Activated CD8-positive, alpha-beta T cell treated with anti-CD3 and anti-CD28 coated beads for 36 hours (primary cell): ENCODE measurements around the gene CHST8. TPM values are rescaled to one million over a fixed set of nuclear protein-coding genes. Genes with fewer than 3 reads are reported as not detected.
A peak's percentile ranks its signal among the peaks of the same experiment; 100 is the strongest.

Experiments
- ATAC-seq: fragments of 200-7000 bp; cut with Tn5 transposase; one replicate; pipeline ENCODE4 v1.10.0; 2021; ENCODE audit warnings: mild to moderate bottlenecking, moderate library complexity
- CTCF ChIA-PET: fragments of 350-600 bp; sonication (Branson Sonifier 250); formaldehyde crosslinking; loops from one replicate; lab custom pipeline; 2021; ENCODE audit warnings: antibody characterized with exemption; lab: Charles Lee
- POLR2A ChIA-PET: fragments of 350-600 bp; sonication (Branson Sonifier 250); formaldehyde crosslinking; loops from one replicate; lab custom pipeline; 2021; ENCODE audit warnings: antibody characterized with exemption; lab: Charles Lee
- DNase-seq: peaks from one replicate; pipeline ENCODE4 v3.0.0-alpha.2; 2020
- H3K27ac Mint-ChIP-seq: one replicate; pipeline ENCODE4 v1.8.0; 2021; ENCODE audit warnings: mild to moderate bottlenecking, mixed read lengths
- H3K27me3 Mint-ChIP-seq: one replicate; pipeline ENCODE4 v1.8.0; 2021; ENCODE audit warnings: mixed read lengths
- H3K36me3 Mint-ChIP-seq: one replicate; pipeline ENCODE4 v1.8.0; 2021; ENCODE audit warnings: low read depth, mixed read lengths
- H3K4me1 Mint-ChIP-seq: one replicate; pipeline ENCODE4 v1.8.0; 2021; ENCODE audit warnings: low read depth, mixed read lengths
- H3K4me3 Mint-ChIP-seq: one replicate; pipeline ENCODE4 v1.8.0; 2021; ENCODE audit warnings: mild to moderate bottlenecking, moderate library complexity, mixed read lengths
- H3K9me3 Mint-ChIP-seq: one replicate; pipeline ENCODE4 v1.8.0; 2021; ENCODE audit warnings: mixed read lengths
- CTCF ChIP-seq: fragments of 200-600 bp; IDR thresholded peaks from one replicate; pipeline ENCODE4 v1.8.0; 2022; ENCODE audit warnings: antibody characterized with exemption, mild to moderate bottlenecking
- intact Hi-C: fragments of 100-400 bp; cut with micrococcal nuclease; formaldehyde crosslinking; loops from one replicate; pipeline ENCODE4 v1.10.0; 2022
- total RNA-seq, 2 experiments: library from RNA; stranded (reverse); gene quantifications; one replicate each; pipeline ENCODE4 v1.2.3, GENCODE V29; 2021

CHST8 gene
- total RNA-seq, 2 experiments from 2014 or later: not detected

- Mint-ChIP-seq H3K4me3 (no peak overlapping the region), H3K27me3 (peaks cover 29% of the 10 kb centered on the region), H3K36me3 (no peaks in the 10 kb centered on the region), H3K9me3 (no peaks in the 10 kb centered on the region), H3K27ac (no peak overlapping the region), H3K4me1 (peaks cover 3% of the 10 kb centered on the region)
- TF ChIP-seq CTCF: no peak
- no peak for DNase-seq
- ChIA-PET POLR2A (no interaction called here), CTCF (interaction anchor here (0.6 to 3.0 kb wide), 91 partner anchors 9 to 754 kb away, joined by 3 to 48 read pairs (median 5); partner anchors contain the start of gene KCTD15)
- no peak for ATAC-seq
- intact Hi-C loops: loop anchor here (5.0 to 10.0 kb wide), 2 partner anchors 315 to 367 kb away; no protein-coding TSS in a partner anchor
These were observed 155.6 kb downstream of the CHST8 start for GRCh38 chr19:33777351-33777750.

GRCh38 chr19:33777753-33778088, 156.0 kb downstream of the CHST8 start:
- DNase-seq (no peak), ATAC-seq (no peak)
- TF ChIP-seq CTCF: no peak
- intact Hi-C loops: loop anchor here (5.0 to 10.0 kb wide), 2 partner anchors 315 to 367 kb away; no protein-coding TSS in a partner anchor
- CTCF ChIA-PET: interaction anchor here (0.6 to 3.0 kb wide), 96 partner anchors 9 to 754 kb away, joined by 3 to 48 read pairs (median 5); partner anchors contain the start of gene KCTD15
- Mint-ChIP-seq H3K27ac (no peak overlapping the region), H3K4me3 (no peak overlapping the region), H3K9me3 (no peaks in the 10 kb centered on the region), H3K4me1 (peaks cover 3% of the 10 kb centered on the region), H3K27me3 (peaks cover 29% of the 10 kb centered on the region), H3K36me3 (no peaks in the 10 kb centered on the region)
- POLR2A ChIA-PET: no interaction called here

- Mint-ChIP-seq H3K4me3 (no peak overlapping the region), H3K27me3 (peaks cover 29% of the 10 kb centered on the region), H3K9me3 (no peaks in the 10 kb centered on the region), H3K27ac (no peak overlapping the region), H3K4me1 (peaks cover 3% of the 10 kb centered on the region), H3K36me3 (no peaks in the 10 kb centered on the region)
- peak; percentile 97 for ATAC-seq
- ChIA-PET CTCF (interaction anchor here (0.6 to 3.0 kb wide), 100 partner anchors 9 to 753 kb away, joined by 3 to 48 read pairs (median 5); partner anchors contain the start of gene KCTD15), POLR2A (no interaction called here)
- peak; percentile 100 for TF ChIP-seq CTCF
- peak; percentile 86 for DNase-seq
- intact Hi-C loops: loop anchor here (5.0 to 10.0 kb wide), 2 partner anchors 314 to 367 kb away; no protein-coding TSS in a partner anchor
These were observed 156.5 kb downstream of the CHST8 start for GRCh38 chr19:33778089-33778791.

- ATAC-seq: no peak
- no peak for DNase-seq
- intact Hi-C loops: loop anchor here (5.0 to 10.0 kb wide), 3 partner anchors 217 to 365 kb away; no protein-coding TSS in a partner anchor
- Mint-ChIP-seq H3K36me3 (no peaks in the 10 kb centered on the region), H3K4me1 (peaks cover 3% of the 10 kb centered on the region), H3K4me3 (no peak overlapping the region), H3K27me3 (peaks cover 29% of the 10 kb centered on the region), H3K9me3 (no peaks in the 10 kb centered on the region), H3K27ac (no peak overlapping the region)
- ChIA-PET POLR2A (no interaction called here), CTCF (interaction anchor here (0.8 to 3.0 kb wide), 3 partner anchors 11 to 316 kb away, joined by 3 to 48 read pairs (median 9); no protein-coding TSS in a partner anchor)
- TF ChIP-seq CTCF: no peak
These were observed 158.1 kb downstream of the CHST8 start for GRCh38 chr19:33779849-33780248.

- no peak for DNase-seq
- intact Hi-C loops: loop anchor here (5.0 kb wide), 1 partner anchor 217 kb away; no protein-coding TSS in a partner anchor
- no peak for TF ChIP-seq CTCF
- no peak for ATAC-seq
- H3K9me3 Mint-ChIP-seq: no peaks in the 10 kb centered on the region
- peaks cover 29% of the 10 kb centered on the region for H3K27me3 Mint-ChIP-seq
- no peak overlapping the region for H3K4me3 Mint-ChIP-seq
- ChIA-PET CTCF (interaction anchor here (0.8 to 1.9 kb wide), 2 partner anchors 11 to 218 kb away, joined by 3 to 9 read pairs; no protein-coding TSS in a partner anchor), POLR2A (no interaction called here)
- no peak overlapping the region for H3K27ac Mint-ChIP-seq
- no peaks in the 10 kb centered on the region for H3K36me3 Mint-ChIP-seq
- peaks cover 3% of the 10 kb centered on the region for H3K4me1 Mint-ChIP-seq
These were observed 158.5 kb downstream of the CHST8 start for GRCh38 chr19:33780251-33780650.
